ENCODE data around the gene FDXACB1.

DNA sequence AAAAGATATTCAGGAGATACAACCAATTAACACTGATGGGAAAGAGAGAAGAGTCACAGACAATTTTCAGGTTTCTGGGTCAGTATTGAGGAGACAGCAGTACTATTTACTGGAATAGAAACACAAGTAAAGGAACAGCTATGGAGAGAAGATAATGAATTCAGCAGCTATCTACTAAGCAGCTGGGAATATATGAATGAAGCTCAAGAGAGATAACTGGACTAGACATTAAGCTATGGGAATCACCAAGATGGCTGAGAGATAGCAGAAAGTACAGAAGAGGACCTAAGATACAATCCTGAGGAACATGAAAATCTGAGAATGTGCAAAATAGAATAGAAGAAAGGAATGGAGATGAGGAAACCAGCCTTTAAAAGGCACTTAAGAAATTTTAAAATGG, 23.5 kb downstream of the FDXACB1 start:
- TF ChIP-seq, protein P1, sequence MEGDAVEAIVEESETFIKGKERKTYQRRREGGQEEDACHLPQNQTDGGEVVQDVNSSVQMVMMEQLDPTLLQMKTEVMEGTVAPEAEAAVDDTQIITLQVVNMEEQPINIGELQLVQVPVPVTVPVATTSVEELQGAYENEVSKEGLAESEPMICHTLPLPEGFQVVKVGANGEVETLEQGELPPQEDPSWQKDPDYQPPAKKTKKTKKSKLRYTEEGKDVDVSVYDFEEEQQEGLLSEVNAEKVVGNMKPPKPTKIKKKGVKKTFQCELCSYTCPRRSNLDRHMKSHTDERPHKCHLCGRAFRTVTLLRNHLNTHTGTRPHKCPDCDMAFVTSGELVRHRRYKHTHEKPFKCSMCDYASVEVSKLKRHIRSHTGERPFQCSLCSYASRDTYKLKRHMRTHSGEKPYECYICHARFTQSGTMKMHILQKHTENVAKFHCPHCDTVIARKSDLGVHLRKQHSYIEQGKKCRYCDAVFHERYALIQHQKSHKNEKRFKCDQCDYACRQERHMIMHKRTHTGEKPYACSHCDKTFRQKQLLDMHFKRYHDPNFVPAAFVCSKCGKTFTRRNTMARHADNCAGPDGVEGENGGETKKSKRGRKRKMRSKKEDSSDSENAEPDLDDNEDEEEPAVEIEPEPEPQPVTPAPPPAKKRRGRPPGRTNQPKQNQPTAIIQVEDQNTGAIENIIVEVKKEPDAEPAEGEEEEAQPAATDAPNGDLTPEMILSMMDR (IDR thresholded peaks at IDR 0.05) = no peak
- TF ChIP-seq POLR2A (IDR thresholded peaks at IDR 0.05) = no peak
- no peak for TF ChIP-seq POLR2AphosphoS5 (IDR thresholded peaks at IDR 0.05)

All from sigmoid colon (tissue), 4 donors.